Hematopoietic multipotent progenitor cell (in vitro differentiated cells): ENCODE measurements around the gene CFAP97. TPM values are rescaled to one million over a fixed set of nuclear protein-coding genes. Genes with fewer than 3 reads are reported as not detected.
"Not testable (repeated sequence)": the region's sequence is repeated elsewhere in the genome, so short reads cannot be mapped to it uniquely, and the experiment has no call there.

Experiments
- DNase-seq, 3 donors: peaks; one replicate each; pipeline ENCODE4 v3.0.0-alpha.2; 2011 to 2015; ENCODE audit warnings: low read depth in 2 of 3, low spot score in 2 of 3
- total RNA-seq: library from RNA; depleted of rRNA; stranded (reverse); fragments of >200 nt; gene quantifications from one replicate; pipeline ENCODE4 v1.2.3, GENCODE V29; 2012

Gene CFAP97
- total RNA-seq, 1 donor: 10.0 TPM

GRCh38 chr4:185142912-185143600 is 60.7 kb downstream of the CFAP97 start, which contains the start of gene SLC25A4:
SLC25A4 (plus strand) TSS chr4:185143266; CDS start chr4:185143373, 107 bp downstream.
- DNase-seq: peak; percentile 64 to 89 (median 87)

GRCh38 chr4:185142564-185142911 is 61.3 kb downstream of the CFAP97 start:
- no peak for DNase-seq

DNA sequence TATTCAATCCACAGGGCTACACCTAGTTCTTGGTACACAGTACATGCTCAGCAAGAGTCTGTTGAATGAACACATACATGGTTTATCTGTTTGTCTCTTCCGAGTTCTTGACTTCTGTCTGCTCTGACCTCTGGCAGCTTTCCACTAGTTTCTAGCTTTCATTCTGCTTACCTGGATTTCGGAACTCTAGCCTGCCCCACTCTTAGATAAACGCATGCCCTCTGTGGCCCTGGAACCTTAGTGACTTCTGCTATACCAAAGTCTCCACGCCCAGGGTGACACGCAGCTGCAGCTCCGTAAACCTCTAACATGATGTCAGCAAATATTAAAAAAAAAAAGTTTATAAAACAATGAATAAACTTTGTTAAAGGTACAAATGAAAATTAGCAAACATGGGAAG is 62.0 kb downstream of the CFAP97 start:
- no peak for DNase-seq

DNA sequence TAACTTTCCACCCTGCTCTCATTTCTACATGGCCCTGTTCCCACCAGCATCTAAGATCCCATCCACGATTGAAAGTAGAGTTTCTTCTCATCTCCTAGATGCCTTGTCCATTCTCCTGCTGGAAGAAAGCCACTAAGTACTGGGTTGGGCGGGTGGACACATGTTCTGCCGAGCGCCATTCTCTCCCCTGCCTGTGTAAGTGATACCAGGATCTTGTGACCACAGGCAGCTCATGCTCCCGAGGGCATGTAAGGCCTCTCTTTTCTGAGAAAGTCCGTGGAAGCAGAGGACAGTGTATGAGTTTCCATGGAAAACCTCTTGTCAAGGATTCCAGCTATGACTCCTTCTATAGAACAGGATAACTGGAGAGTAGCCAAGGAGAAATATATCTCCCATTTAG is 64.1 kb downstream of the CFAP97 start:
- DNase-seq: no peak

DNA sequence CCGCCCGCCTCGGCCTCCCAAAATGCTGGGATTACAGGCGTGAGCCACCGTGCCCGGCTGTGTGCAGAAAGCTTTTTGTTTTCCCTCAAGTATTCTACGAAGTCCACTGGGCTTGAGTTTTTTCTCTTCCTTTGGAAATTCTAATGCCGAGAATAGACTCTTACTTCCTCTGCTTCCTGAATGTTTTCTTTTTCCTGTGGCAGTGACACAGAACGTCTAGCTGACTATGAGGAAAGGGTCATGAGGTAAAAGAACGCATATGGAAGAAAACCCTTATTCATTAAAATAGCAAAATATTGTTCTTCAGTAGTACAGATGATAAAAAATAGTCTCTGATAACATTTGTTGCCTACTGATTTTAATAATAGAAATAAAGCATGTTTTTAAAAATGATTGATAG is 65.6 kb downstream of the CFAP97 start:
- DNase-seq: no peak

GRCh38 chr4:185137233-185137925 is 66.4 kb downstream of the CFAP97 start:
- DNase-seq: no peak

DNA sequence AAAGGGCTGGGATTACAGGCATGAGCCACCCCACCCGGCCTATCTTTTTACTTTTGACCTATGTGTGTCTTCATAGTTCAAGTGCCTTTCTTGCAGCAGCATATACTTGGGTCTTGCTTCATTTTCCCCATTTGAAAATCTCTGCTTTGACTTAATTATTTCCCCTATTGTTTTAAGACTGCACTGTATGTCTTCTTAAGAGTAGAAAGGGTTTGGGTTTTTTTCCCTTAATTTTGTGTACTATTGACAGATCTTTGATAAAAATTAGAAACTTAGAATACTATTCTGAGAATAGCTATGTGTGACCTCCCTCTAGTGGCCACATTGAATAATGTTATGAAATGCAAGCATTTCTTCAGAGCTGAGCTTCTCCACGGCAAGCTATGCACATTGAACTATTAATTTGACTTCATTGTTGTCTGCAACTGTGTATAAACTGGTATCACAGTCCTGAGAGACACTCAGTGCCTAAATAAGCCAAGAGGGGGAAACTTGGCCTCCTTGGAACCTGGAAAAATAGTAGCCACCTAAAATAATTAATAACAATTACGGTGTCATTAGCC is 69.4 kb downstream of the CFAP97 start:
- DNase-seq: peak in 2 of 3 donors; percentile 31 to 67

DNA sequence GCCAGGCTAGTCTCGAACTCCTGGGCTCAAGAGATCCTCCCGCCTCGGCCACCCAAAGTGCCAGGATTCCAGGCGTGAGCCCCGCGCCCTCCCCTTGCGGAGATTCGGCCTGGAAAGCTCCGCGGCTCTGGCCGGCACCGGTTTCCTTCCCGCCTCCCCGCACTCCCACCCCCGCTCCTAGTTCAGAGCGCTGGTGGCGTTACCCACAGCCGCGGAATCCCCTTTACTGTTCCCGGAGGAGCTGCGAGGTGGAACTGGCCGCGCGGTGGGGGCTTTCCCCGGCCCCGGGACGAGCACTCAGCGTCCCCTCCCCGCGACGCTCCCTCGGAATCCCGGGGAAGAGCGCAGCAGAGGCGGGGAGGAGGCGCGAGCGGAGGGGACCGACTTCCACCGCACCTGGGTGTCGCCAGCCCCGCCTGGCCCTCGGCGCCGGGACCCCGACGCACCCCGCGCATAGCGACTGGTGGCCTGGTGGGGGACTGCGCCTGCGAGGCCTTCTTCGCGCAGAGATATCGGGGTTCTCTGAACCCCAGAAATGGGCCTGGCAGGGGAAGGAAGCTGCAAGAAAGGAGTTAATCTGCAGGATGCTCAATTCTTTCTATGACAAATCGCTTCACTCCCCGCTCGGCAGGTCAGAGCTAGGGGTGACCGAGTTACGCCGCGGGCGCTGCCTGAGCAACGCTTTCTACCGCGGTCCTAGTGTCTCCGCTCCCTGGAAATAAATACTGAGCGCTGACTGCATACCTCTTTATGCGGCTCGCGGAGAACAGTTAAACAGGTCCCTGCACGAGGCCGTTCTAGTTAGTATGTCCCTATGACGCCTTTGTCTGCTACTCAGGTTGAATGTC is 75.3 kb downstream of the CFAP97 start:
- peak in 2 of 3 donors; percentile 35 to 43 for DNase-seq

DNA sequence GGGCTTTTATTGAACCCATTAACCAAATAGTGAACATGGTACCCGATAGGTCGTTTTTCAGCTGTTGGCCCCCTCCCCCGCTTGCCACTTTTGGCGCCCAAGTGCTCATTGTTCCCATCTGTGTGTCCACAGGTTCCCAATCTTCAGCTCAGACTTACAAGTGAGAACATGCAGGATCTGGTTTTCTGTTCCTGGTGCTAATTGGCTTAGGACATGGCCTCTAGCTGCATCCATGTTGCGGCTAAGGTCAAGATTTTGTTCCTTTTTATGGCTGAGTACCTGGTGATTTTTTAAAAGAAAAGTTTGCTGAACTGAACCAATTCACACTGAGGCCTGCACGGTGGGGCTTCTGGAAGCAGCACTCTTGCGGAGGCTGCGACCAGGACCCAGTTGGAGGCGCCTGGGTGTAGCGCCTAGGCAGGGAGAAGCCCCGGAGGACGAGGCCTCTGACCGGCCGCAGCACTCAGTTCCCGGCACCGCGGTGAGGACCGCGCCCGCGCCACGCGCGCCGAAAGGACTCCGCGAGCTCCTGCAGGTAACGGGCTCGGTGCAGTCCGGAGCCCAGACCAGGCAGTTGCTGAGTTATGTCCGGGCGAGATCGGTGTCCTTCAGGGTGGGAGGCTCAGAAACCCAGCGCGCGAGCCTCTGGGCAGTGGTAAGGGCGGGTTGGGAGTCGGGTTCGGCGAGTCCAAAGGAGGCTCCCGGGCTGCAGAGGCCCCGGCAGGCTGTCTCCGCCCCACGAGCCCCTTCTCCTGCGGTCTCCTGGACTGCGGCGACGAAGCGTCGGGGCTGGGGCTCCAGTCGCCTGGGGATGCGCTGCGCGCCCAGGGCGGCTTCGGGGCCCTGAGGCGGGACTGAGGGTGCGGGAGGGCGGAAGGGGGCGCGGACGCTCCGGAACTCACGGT is 76.5 kb downstream of the CFAP97 start:
- DNase-seq: peak in 1 of 3 donors; percentile 18

DNA sequence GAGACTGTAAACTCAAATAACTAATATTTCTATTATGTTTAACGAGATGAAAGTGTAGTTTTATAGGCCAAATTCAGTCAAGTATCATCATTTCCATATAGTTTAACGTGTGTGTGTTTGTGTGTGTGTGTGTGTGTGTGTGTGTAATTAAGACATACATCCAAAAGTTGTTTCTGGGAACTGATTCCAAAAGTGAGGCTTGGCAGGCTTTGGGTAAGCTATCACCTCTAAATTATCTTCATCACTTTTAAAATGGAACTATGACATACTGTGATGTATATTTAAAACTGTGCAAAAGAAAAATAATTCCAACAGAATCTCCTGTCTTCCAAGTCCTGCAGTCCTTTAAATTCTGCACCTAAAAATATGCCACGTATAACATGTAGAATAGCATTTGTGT is 79.8 kb downstream of the CFAP97 start:
- DNase-seq: no peak

- DNase-seq: peak in 1 of 3 donors; percentile 13
Observed at GRCh38 chr4:185122681-185123345, 81.0 kb downstream of the CFAP97 start.

DNA sequence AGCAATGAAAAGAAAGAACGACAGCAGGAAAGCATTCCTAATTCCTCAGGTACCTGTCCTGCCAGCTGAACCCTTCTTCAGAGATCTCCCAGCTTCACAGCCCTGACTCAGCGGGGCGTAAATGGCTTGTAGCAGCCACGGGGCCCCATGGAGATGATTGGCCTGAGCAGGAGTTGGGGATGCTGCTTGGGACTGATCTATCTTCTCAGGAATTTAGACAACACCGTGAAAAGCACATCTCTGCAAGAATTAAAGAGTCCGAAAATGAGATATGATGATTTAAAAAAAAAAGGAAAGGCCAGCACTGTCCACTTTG is 83.2 kb downstream of the CFAP97 start:
- DNase-seq: no peak

GRCh38 chr4:185119927-185120630 is 83.7 kb downstream of the CFAP97 start:
- DNase-seq: peak in 2 of 3 donors; percentile 48 to 71

- not testable (repeated sequence) for DNase-seq
Observed at GRCh38 chr4:185119467-185119866, 84.3 kb downstream of the CFAP97 start.

- no peak for DNase-seq
Observed at GRCh38 chr4:185118876-185119275, 84.9 kb downstream of the CFAP97 start.

GRCh38 chr4:185117300-185117934 is 86.4 kb downstream of the CFAP97 start:
- no peak for DNase-seq

DNA sequence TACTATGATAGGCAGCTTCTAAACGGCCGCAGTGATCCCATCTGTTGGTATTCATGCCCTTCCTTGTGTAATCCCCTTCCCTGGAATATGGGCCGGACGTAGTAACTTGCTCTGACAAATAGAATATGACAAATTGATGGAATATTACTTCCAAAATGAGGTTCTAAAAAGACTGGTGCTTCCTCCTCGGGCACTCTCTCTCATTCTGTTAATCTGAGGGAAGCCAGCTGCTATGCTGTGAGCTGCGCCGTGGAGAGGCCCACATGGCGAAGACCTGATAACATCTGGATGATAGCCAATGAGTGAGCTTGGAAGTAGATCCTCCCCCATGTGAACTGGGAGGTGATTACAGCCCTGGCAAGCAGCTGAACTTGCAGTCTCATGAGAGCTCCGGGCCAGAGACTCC is 88.0 kb downstream of the CFAP97 start:
- DNase-seq: peak in 2 of 3 donors; percentile 76 to 91

DNA sequence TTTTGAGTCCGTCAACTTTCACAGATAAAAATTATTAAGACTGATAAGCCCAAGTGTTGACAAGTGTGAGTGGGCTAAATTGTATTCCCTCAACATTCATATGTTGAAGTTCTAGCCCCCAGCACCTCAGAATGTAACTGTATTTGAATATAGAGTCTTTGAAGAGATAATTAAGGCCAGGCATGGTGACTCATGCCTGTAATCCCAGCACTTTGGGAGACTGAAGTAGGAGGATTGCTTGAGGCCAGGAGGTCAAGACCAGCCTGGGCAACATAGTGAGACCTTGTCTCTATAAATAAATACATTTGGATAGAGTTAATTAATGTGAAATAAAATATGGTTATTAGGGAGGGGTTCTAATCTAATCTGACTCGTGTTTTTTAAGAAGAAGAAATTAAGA is 90.5 kb downstream of the CFAP97 start:
- DNase-seq: no peak
